B cell (primary cell): ENCODE results near the gene MPPE1.

Source experiments
- CTCF ChIP-seq: fragments of 200-600 bp; IDR thresholded peaks from one replicate; pipeline ENCODE4 v1.8.0; 2022; ENCODE audit warnings: antibody characterized with exemption, mild to moderate bottlenecking
- EZH2 ChIP-seq: IDR thresholded peaks from 2 replicates; pipeline ENCODE4 v1.6.1; 2012; ENCODE audit warnings: borderline replicate concordance, low read depth, mild to moderate bottlenecking, moderate library complexity, low read length; ENCODE audit not compliant: insufficient read depth, poor library complexity, severe bottlenecking

- no peak for TF ChIP-seq CTCF
- no peak for TF ChIP-seq EZH2
Observed at GRCh38 chr18:11877497-11878135, 30.5 kb downstream of the MPPE1 start.
